ACC112 (cell line): ENCODE measurements around the gene SAMD11.

Experiments used
- H2AFZ ChIP-seq: fragments of 200-600 bp; sonication (generic); one replicate; pipeline ENCODE4 v1.6.0; 2017; ENCODE audit warnings: antibody characterized with exemption, low read length; ENCODE audit not compliant: unreplicated experiment
- H3K27ac ChIP-seq: fragments of 200-600 bp; sonication (generic); 2 replicates; pipeline ENCODE4 v1.5.1; 2014; ENCODE audit warnings: low read depth, mild to moderate bottlenecking, antibody characterized with exemption, low read length, moderate library complexity
- H3K27me3 ChIP-seq: fragments of 200-600 bp; sonication (generic); 2 replicates; pipeline ENCODE4 v1.6.1; 2014; ENCODE audit warnings: mild to moderate bottlenecking, antibody characterized with exemption, low read length, moderate library complexity, mixed read lengths; ENCODE audit not compliant: insufficient read depth
- H3K36me3 ChIP-seq: fragments of 200-600 bp; sonication (generic); 2 replicates; pipeline ENCODE4 v1.6.1; 2016; ENCODE audit warnings: mild to moderate bottlenecking, antibody characterized with exemption, low read length, moderate library complexity, mixed read lengths; ENCODE audit not compliant: insufficient read depth
- H3K4me1 ChIP-seq: fragments of 200-600 bp; sonication (generic); one replicate; pipeline ENCODE4 v1.6.1; 2016; ENCODE audit warnings: low read length, mixed read lengths; ENCODE audit not compliant: insufficient read depth, unreplicated experiment, control insufficient read depth
- H3K4me3 ChIP-seq: fragments of 200-600 bp; sonication (generic); 2 replicates; pipeline ENCODE4 v1.5.1; 2014; ENCODE audit warnings: mild to moderate bottlenecking, low read depth, low read length
- H3K79me2 ChIP-seq: fragments of 200-600 bp; sonication (generic); one replicate; pipeline ENCODE4 v1.6.0; 2016; ENCODE audit warnings: low read length; ENCODE audit not compliant: control insufficient read depth, unreplicated experiment, insufficient read depth

The SAMD11 gene

DNA sequence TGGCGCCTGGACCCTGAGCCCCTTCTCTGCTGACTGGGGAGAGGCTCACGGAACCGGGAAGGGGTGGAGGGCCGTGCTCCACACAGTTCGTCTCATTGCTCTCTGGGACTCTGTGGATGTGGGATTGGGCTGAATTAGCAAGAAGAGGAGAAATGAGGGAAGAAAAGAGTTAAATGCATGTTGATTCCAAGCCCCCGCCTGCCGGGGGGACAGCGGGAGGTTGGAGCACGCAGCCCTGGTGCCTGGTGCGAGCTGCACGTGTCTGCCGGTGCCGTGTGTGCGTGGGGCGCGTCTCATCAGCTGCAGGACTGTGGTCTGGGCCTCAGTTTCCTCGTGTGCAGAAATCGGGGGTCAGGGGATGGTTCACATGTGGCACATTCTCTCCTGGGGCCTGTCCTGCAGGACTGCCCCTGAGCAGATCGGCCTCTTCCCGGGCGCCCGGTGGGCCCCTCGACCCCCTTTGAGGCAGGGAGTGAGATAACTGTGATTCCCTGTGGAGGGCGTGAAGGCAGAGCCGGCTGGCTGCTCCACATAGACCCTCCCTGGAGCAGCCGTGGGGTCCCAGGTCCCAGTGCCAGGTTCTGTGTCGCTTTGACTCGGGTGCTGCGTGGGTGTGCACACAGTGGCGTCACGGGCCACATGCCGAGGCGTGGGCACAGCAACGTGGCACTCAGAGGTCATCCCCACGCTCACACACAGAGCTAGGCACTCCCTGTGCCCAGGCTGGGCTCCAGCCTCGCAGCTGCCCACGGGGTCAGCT lies 11.4 kb downstream of the SAMD11 start:
- Histone ChIP-seq H3K4me1 (peaks cover 17% of the 10 kb centered on the region), H3K4me3 (no peak overlapping the region), H3K27ac (no peak overlapping the region), H3K79me2 (no peaks in the 10 kb centered on the region), H2AFZ (no peak overlapping the region), H3K27me3 (no peaks in the 10 kb centered on the region), H3K36me3 (no peaks in the 10 kb centered on the region)

DNA sequence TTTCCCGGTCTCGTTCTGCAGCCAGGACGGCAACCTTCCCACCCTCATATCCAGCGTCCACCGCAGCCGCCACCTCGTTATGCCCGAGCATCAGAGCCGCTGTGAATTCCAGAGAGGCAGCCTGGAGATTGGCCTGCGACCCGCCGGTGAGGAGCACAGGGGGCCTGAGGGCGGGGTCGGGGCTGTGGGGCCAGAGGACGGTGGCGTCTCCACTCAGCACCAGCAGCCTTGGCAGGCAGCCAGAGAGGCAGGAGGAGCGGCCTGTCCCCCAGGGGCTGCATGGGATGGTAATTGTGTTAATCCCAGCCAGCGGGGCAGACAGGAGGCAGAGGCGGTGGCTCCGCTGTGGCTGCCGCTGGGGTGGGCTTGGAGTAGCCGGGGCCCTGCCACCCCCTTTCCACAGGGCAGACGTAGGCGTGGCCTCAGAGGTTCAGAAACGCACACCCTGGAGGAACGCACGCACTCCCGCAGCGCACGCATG lies 12.1 kb downstream of the SAMD11 start:
- H3K4me1 ChIP-seq, result peaks cover 20% of the 10 kb centered on the region
- no peaks in the 10 kb centered on the region for H3K36me3 ChIP-seq
- no peaks in the 10 kb centered on the region for H3K79me2 ChIP-seq
- no peak overlapping the region for H2AFZ ChIP-seq
- H3K27me3 ChIP-seq, result no peaks in the 10 kb centered on the region
- no peak overlapping the region for H3K27ac ChIP-seq
- H3K4me3 ChIP-seq, result no peak overlapping the region

DNA sequence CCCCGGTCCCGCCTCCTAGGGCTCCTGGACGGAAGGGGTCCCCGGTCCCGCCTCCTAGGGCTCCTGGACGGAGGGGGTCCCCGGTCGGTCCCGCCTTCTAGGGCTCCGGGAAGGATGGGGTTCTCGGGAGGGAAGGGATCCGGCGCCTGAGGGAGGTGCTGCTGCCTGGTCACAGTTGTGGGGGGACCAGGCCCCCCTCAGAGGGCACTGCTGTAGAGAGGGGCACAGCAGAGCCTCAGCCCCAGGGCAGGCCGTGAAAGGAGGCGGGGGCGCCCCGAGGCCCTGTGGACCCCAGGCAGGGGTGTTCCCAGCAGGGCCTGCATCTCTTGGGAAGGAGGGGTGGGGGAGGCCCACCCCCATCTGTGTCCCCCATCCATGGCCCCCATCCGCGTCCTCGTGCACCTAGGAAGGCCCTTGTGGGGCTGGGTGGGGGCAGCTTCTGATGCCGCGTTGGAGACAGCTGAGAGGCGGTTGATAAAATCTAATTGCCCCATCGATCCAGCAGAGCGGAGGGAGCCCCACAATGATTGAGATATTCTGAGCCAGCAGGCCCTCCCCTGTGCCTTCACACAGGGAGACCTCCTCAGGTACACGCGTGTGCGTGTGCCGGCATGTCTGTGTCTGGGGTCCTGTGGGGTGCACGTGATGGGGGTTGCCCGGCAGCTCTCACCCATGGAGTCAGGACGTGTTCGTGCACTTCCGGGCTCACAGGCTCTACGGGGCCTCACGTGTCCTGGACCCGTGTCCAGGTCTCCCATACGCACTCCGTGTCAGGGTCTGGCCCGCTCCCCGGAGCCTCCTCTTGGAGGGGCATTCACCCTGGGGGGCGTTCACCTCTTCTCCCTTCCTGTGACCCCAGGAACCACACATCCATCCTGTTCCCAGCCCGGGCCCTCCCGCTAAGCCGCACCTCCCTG lies 12.9 kb downstream of the SAMD11 start:
- Histone ChIP-seq H3K4me3 (no peak overlapping the region), H3K27me3 (no peaks in the 10 kb centered on the region), H3K4me1 (peaks cover 27% of the 10 kb centered on the region), H2AFZ (no peak overlapping the region), H3K27ac (no peak overlapping the region), H3K79me2 (no peaks in the 10 kb centered on the region), H3K36me3 (no peaks in the 10 kb centered on the region)

DNA sequence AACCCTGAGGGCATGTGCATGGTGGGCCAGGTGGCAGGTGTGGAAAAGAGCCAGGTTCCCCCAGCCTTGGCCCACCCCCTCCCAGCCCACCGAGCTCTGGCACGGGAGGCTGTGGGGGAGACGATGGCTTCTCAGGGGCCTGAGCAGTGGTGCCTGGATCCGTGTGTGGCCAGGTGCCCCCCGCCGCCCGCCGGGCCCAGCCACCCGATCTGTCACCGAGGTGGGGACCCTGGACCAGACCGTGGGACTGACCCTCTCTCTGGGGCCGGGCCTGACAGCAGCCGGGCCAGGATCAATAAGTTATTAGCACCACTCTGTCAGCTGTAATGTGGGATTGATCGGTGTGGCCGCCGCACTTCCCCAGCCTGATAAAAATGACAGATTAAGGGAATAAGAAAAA lies 13.8 kb downstream of the SAMD11 start:
- H3K27me3 ChIP-seq, result peaks cover 5% of the 10 kb centered on the region; the same call in 1 of the 2 replicates
- no peaks in the 10 kb centered on the region for H3K36me3 ChIP-seq

DNA sequence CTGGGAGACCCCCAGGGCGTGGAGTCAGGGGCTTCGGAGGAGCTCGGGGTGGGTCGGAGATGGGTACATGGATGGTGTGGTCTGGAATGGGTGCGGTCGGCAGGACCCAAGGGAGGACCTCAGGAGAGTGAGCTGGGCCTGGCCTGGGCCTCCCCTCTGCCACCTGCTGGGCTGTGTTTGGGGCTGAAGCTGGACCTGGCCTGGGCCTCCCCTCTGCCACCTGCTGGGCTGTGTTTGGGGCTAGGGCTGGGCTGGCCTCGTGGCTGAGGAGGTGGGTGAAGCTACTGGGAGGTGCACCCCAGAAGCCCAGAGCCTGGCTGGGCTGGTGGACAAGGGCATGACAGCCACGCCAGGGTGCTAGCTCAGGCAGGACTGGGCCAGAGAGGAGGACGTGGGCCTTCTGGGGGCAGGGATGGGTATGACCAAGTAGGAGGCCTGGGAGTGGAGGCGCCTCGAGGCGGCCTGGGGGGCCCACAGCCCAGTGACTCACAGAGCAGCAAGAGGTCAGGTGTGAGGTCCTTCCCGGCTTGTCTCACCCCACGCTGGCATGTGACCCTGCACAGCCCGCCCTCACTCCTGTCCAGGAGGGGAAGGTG lies 14.5 kb downstream of the SAMD11 start:
- Histone ChIP-seq H3K4me1 (peaks cover 27% of the 10 kb centered on the region), H3K27me3 (peaks cover 5% of the 10 kb centered on the region; the same call in 1 of the 2 replicates), H3K79me2 (no peaks in the 10 kb centered on the region), H3K27ac (no peak overlapping the region), H2AFZ (no peak overlapping the region), H3K4me3 (no peak overlapping the region), H3K36me3 (no peaks in the 10 kb centered on the region)

More for the DNA sequence above, 13.8 kb downstream of the SAMD11 start:
- peaks cover 27% of the 10 kb centered on the region for H3K4me1 ChIP-seq
- H3K4me3 ChIP-seq, result no peak overlapping the region
- no peaks in the 10 kb centered on the region for H3K79me2 ChIP-seq
- no peak overlapping the region for H2AFZ ChIP-seq
- no peak overlapping the region for H3K27ac ChIP-seq

DNA sequence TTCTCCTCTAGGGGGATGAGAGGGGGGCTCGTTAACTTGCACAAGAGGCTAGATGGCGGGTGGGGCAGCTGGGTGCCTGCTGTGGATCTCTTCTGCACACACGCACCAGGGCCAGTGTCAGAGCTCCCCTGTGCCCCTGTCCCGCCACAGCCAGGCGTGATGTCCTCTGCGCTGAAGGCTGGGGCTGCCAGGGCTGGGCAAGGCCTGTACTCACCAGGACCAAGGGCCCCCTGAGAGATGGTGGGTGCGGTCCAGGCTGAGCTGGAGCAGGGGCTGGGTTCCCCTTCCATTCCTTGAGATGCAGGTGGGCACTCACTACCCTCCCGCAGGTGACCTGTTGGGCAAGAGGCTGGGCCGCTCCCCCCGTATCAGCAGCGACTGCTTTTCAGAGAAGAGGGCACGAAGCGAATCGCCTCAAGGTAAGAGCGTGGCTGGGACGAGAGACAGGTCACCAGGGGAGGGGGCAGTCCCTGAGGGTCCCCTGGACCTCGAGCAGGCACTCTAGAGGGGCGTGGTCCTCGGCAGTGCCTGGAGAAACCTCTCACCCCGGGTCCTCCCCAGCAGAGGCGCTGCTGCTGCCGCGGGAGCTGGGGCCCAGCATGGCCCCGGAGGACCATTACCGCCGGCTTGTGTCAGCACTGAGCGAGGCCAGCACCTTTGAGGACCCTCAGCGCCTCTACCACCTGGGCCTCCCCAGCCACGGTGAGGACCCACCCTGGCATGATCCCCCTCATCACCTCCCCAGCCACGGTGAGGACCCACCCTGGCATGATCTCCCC lies 15.2 kb downstream of the SAMD11 start:
- no peaks in the 10 kb centered on the region for H3K36me3 ChIP-seq
- H3K4me1 ChIP-seq, result peaks cover 27% of the 10 kb centered on the region
- H2AFZ ChIP-seq, result no peak overlapping the region
- H3K27me3 ChIP-seq, result peaks cover 5% of the 10 kb centered on the region; the same call in 1 of the 2 replicates
- H3K27ac ChIP-seq, result no peak overlapping the region
- no peak overlapping the region for H3K4me3 ChIP-seq
- H3K79me2 ChIP-seq, result no peaks in the 10 kb centered on the region

DNA sequence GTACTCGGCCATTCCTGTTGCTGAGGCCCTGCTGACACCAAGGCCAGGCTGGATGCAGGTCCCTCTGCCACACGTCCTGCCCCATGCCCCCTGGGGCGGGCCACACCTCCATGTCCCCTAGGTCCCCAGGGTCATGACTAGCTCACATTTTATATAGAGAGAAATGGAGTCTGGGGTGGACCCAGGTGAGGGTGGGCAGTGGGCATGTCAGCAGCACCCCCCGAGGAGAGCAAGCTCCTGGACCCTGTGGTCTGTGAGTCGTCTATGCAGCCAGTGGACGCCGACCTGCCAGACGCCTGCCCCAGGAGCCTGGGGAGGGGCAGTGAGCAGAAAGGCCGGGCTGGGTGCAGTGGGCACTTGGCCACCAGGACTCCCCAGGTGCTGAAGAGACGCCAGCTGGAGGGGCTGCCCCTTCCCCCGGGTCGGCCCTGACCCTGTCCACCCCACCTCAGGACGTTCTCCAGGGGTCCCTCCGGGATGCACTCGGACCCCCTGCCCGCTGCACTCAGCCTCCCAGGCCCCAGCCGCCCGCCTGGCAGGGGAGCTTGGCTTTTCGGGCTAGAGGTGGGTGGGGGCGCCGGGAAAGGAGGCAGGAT lies 15.9 kb downstream of the SAMD11 start:
- H2AFZ ChIP-seq, result no peak overlapping the region
- no peak overlapping the region for H3K4me3 ChIP-seq
- H3K4me1 ChIP-seq, result peaks cover 27% of the 10 kb centered on the region
- no peaks in the 10 kb centered on the region for H3K79me2 ChIP-seq
- peaks cover 5% of the 10 kb centered on the region; the same call in 1 of the 2 replicates for H3K27me3 ChIP-seq
- no peak overlapping the region for H3K27ac ChIP-seq
- H3K36me3 ChIP-seq, result no peaks in the 10 kb centered on the region

DNA sequence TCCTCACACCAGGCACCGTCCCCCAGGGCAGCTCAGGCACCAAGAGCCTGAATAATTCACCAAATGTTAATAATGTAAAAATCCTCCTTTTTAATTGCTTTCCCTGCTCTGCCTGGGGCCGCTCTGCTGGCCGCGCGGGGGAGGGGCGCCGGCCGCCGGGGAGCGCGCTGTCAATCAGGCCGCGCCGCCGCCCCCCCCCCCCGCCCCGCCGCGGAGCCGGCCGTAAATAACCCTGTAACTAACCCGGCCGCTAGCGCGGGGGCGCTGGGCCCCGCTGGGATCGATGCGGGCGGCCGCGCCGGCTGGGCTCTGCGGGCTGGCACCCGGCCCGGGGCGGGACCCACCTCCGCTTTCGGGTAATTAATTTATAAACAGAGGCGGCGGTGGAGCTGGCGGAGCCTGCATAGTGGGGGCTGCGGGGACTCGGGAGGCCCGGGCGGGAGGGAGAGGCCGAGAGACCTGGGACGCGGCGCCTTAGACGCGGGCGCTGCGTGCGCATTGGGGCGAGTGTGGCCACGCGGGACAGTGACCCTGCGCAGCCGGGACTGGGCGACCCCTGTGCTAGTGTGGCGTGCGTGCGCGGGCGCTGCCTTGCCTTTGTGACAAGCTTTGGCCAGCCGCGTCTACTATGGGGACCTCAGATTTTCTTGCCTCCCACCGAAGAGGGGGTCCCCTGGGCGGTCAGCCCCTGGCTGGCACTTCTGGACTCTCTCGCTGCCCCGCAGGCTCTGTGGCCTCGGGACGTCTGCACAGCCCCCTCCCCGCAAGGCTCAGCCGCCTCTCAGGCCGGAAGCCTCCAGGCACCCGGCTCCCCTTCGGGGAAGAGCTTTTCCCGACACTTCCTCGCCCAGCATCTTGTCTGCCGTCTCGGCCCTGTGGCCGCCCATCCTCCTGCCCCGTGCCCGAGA lies 16.6 kb downstream of the SAMD11 start:
- Histone ChIP-seq H3K4me3 (peak overlapping the region; percentile 44), H3K36me3 (no peaks in the 10 kb centered on the region), H3K27me3 (peaks cover 5% of the 10 kb centered on the region; the same call in 1 of the 2 replicates), H3K27ac (no peak overlapping the region), H2AFZ (no peak overlapping the region), H3K79me2 (no peaks in the 10 kb centered on the region), H3K4me1 (peaks cover 27% of the 10 kb centered on the region)

DNA sequence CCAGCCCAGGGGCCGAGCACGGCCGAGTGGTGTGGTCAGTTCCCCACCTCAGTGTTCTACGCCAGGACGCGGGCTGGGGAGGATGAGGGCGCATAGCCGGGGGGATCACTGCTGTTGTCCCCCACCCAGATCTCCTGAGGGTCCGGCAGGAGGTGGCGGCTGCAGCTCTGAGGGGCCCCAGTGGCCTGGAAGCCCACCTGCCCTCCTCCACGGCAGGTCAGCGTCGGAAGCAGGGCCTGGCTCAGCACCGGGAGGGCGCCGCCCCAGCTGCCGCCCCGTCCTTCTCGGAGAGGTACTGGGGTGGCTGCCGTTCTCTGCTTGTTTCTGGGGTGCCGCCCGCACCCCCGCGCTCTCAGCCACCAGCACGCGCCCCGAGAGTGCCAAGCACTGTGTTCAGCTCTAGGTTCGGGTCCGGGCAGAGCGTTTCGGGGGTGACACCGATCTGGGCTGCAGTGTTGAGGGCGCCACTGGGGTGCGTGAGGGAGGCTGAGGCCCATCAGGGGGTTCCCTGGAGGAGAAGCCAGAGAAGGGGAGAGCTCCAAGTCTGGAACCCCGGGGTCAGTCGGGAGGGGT lies 17.4 kb downstream of the SAMD11 start:
- Histone ChIP-seq H3K36me3 (no peaks in the 10 kb centered on the region), H3K27ac (no peak overlapping the region), H3K4me1 (peaks cover 27% of the 10 kb centered on the region), H3K27me3 (peaks cover 5% of the 10 kb centered on the region; the same call in 1 of the 2 replicates), H3K4me3 (peak overlapping the region; percentile 44), H2AFZ (no peak overlapping the region), H3K79me2 (no peaks in the 10 kb centered on the region)
